GM19395 (cell line): ENCODE results near the gene TRAPPC1.

Experiments
- ATAC-seq: cut with Tn5 transposase; IDR thresholded peaks from one replicate; pipeline ENCODE4 v1.9.1; 2021; ENCODE audit warnings: mild to moderate bottlenecking, moderate library complexity; ENCODE audit not compliant: unreplicated experiment

The TRAPPC1 gene

GRCh38 chr17:7881276-7882054 lies 50.3 kb downstream of the TRAPPC1 start:
- no peak for ATAC-seq
